K562 (cell line): Measurements from ENCODE around the gene PPDPF. TPM values are rescaled to one million over a fixed set of nuclear protein-coding genes. Genes with fewer than 3 reads are reported as not detected.

ENCODE experiments used
- ATAC-seq: fragments of 200-7000 bp; cut with Tn5 transposase; 3 replicates; pipeline ENCODE4 v1.9.1; 2020; ENCODE audit warnings: moderate library complexity
- BruUV-seq: library from RNA; stranded (reverse); fragments of 400-500 nt; replicated peaks from 2 replicates; lab custom pipeline; 2021; lab: Mats Ljungman, UMichigan
- CTCF ChIA-PET: fragments of 300-600 bp; formaldehyde crosslinking; extraction: SDS; loops from one replicate; lab custom pipeline; 2021; ENCODE audit warnings: low intra/inter-chr PET ratio; lab: Yijun Ruan, JAX
- POLR2A ChIA-PET: fragments of 300-600, 350-650 bp; sonication (Branson Sonifier 250); formaldehyde crosslinking; extraction: SDS; loops from one replicate; lab custom pipeline; 2021; ENCODE audit warnings: antibody characterized with exemption, inconsistent platforms; lab: Yijun Ruan, JAX
- DNase-seq, 4 experiments: peaks; one replicate each; pipeline versions ENCODE4 v3.0.0 to v3.0.0-alpha.2; 2011 to 2018; ENCODE audit warnings: low spot score in 3 of 4, mixed read lengths in 3 of 4; ENCODE audit errors: extremely low read depth in 1 of 4
- FAIRE-seq: peaks from 2 replicates; lab custom pipeline; 2011; peaks lifted over from hg19 to GRCh38; lab: Jason Lieb, UNC
- H2AFZ ChIP-seq: 2 replicates; pipeline ENCODE4 v1.6.0; 2011; ENCODE audit warnings: low read depth, low read length, control low read depth, inconsistent platforms
- H3K27ac ChIP-seq: fragments of 200-600 bp; 3 replicates; pipeline ENCODE4 v1.8.0; 2011; ENCODE audit warnings: low read depth, mild to moderate bottlenecking, control low read depth, inconsistent platforms, low read length, moderate library complexity, mixed read lengths; ENCODE audit errors: extremely low read depth
- H3K27me3 ChIP-seq, 2 experiments: fragments of 300-600 bp in 1 of 2; 2 replicates in 1 of 2; 3 replicates in 1 of 2; pipeline versions ENCODE4 v1.6.0 to v1.8.0; 2011; ENCODE audit warnings: inconsistent platforms in 2 of 2, low read length in 2 of 2, mild to moderate bottlenecking in 1 of 2, mixed read lengths in 1 of 2, moderate library complexity in 1 of 2; ENCODE audit not compliant: control insufficient read depth in 2 of 2, insufficient read depth in 2 of 2
- H3K36me3 ChIP-seq: fragments of 300-600 bp; 3 replicates; pipeline ENCODE4 v1.8.0; 2011; ENCODE audit warnings: mild to moderate bottlenecking, low read length, inconsistent platforms; ENCODE audit not compliant: control insufficient read depth, insufficient read depth
- H3K4me1 ChIP-seq, 2 experiments: fragments of 200-600 bp in 1 of 2; replicated peaks in 1 of 2; 2 replicates in 1 of 2; 3 replicates in 1 of 2; pipeline versions ENCODE4 v1.5.1 to v1.8.0; 2011; ENCODE audit warnings: inconsistent platforms in 2 of 2, low read length in 2 of 2, mild to moderate bottlenecking in 1 of 2, mixed read lengths in 1 of 2, moderate library complexity in 1 of 2; ENCODE audit not compliant: control insufficient read depth in 2 of 2, insufficient read depth in 2 of 2
- H3K4me2 ChIP-seq: 2 replicates; pipeline ENCODE4 v1.6.1; 2011; ENCODE audit warnings: low read length, control low read depth, inconsistent platforms, mixed read lengths; ENCODE audit not compliant: insufficient read depth
- H3K4me3 ChIP-seq: fragments of 200-600 bp; sonication (generic), shearing (Covaris generic); 2 replicates; pipeline ENCODE4 v1.5.1; 2016; ENCODE audit warnings: control low read depth, inconsistent platforms
- H3K79me2 ChIP-seq: fragments of 200-600 bp; 3 replicates; pipeline ENCODE4 v1.8.0; 2011; ENCODE audit warnings: low read length, inconsistent platforms; ENCODE audit not compliant: control insufficient read depth, insufficient read depth
- H3K9ac ChIP-seq, 2 experiments: 2 replicates each; pipeline versions ENCODE4 v1.6.0 to v1.6.1; 2011; ENCODE audit warnings: low read depth in 2 of 2, low read length in 2 of 2, control low read depth in 1 of 2, inconsistent platforms in 1 of 2, mild to moderate bottlenecking in 1 of 2, mixed read lengths in 1 of 2; ENCODE audit not compliant: insufficient read depth in 1 of 2
- H3K9me1 ChIP-seq: one replicate; pipeline ENCODE4 v1.6.0; 2011; ENCODE audit warnings: inconsistent platforms, mild to moderate bottlenecking, low read length, moderate library complexity; ENCODE audit not compliant: control insufficient read depth, insufficient read depth
- H3K9me3 ChIP-seq: replicated peaks from 2 replicates; pipeline ENCODE4 v1.5.1; 2011; ENCODE audit warnings: low read depth, low read length, inconsistent platforms; ENCODE audit not compliant: control insufficient read depth, insufficient read depth
- H4K20me1 ChIP-seq: replicated peaks from 2 replicates; pipeline ENCODE4 v1.6.1; 2011; ENCODE audit warnings: low read length, inconsistent platforms, mixed read lengths; ENCODE audit not compliant: control insufficient read depth, insufficient read depth
- BRF1 ChIP-seq: IDR thresholded peaks from 3 replicates; pipeline ENCODE4 v1.6.1; 2011; ENCODE audit warnings: borderline replicate concordance, mild to moderate bottlenecking; ENCODE audit not compliant: insufficient read length; ENCODE audit errors: extremely low read depth
- CCAR2 ChIP-seq: fragments of 200-400 bp; formaldehyde crosslinking; IDR thresholded peaks from 2 replicates; pipeline ENCODE4 v1.6.1; 2017; ENCODE audit warnings: mild to moderate bottlenecking, low read depth, low read length
- CHD4 ChIP-seq: fragments of 200-600 bp; sonication (generic); IDR thresholded peaks from 3 replicates; pipeline ENCODE4 v1.6.1; 2012; ENCODE audit warnings: low read depth, mild to moderate bottlenecking, mixed read lengths, low read length, inconsistent platforms; ENCODE audit not compliant: insufficient read depth, insufficient replicate concordance, poor library complexity, severe bottlenecking
- CUX1 ChIP-seq: fragments of 200-800 bp; sonication (Bioruptor generic); IDR thresholded peaks from 2 replicates; pipeline ENCODE4 v1.6.1; 2016; ENCODE audit warnings: missing genetic modification characterization, missing compliant biosample characterization
- ETV1 ChIP-seq: fragments of 450-650 bp; conservative IDR thresholded peaks from 2 replicates; pipeline ENCODE4 v1.6.1; 2016; ENCODE audit warnings: missing genetic modification characterization, control low read depth, low read depth, missing compliant biosample characterization
- EZH2 ChIP-seq: IDR thresholded peaks from 2 replicates; pipeline ENCODE4 v1.6.1; 2012; ENCODE audit warnings: low read depth, mild to moderate bottlenecking, inconsistent platforms, low read length, borderline replicate concordance
- HEY1 ChIP-seq: fragments of 250-450 bp; sonication (Bioruptor Pico); IDR thresholded peaks from 2 replicates; pipeline ENCODE4 v1.5.0; 2020; ENCODE audit warnings: mild to moderate bottlenecking, moderate library complexity, borderline replicate concordance
- HIVEP1 ChIP-seq: fragments of 250-450 bp; sonication (Bioruptor Pico); IDR thresholded peaks from 2 replicates; pipeline ENCODE4 v1.4.0; 2020; ENCODE audit warnings: mild to moderate bottlenecking
- KLF10 ChIP-seq: fragments of 250-450 bp; sonication (Bioruptor Pico); IDR thresholded peaks from 2 replicates; pipeline ENCODE4 v1.6.1; 2021; ENCODE audit warnings: matching md5 sums
- ZNF224 ChIP-seq: sonication (generic); formaldehyde crosslinking; IDR thresholded peaks from 2 replicates; pipeline ENCODE4 v1.8.0; 2022; ENCODE audit warnings: mild to moderate bottlenecking, missing genetic modification reagents
- ZNF41 ChIP-seq: fragments of 250-450 bp; sonication (Bioruptor Pico); conservative IDR thresholded peaks from 2 replicates; pipeline ENCODE4 v1.4.0; 2020; ENCODE audit warnings: mild to moderate bottlenecking
- ZNF57 ChIP-seq: fragments of 450-650 bp; formaldehyde crosslinking; IDR thresholded peaks from 2 replicates; pipeline ENCODE4 v1.4.0; 2020; ENCODE audit warnings: mild to moderate bottlenecking, moderate library complexity
- WGBS: fragments of 100-300 bp; shearing (Covaris generic); methylation state at CpG from one replicate; pipeline ENCODE4 v1.1.6; 2016; ENCODE audit warnings: low coverage, mixed read lengths; ENCODE audit not compliant: insufficient coverage; ENCODE audit errors: missing lambda C conversion rate; 5-methylcytosine and 5-hydroxymethylcytosine counted together
- in situ Hi-C: fragments of 300-500 bp; cut with MboI; formaldehyde crosslinking; loops from 4 replicates; pipeline ENCODE4 v1.15.0; 2018; ENCODE audit warnings: inconsistent platforms, mixed read lengths
- intact Hi-C: fragments of 100-400 bp; cut with micrococcal nuclease; formaldehyde crosslinking; loops from 2 replicates; pipeline ENCODE4 v1.14.2; 2022
- polyA plus RNA-seq, 8 experiments: library from polyadenylated mRNA; depleted of rRNA in 4 of 8; stranded (reverse) in 5 of 8; unstranded in 3 of 8; fragments of >200 nt; fragmentation: Nextera tagmentation in 2 of 8; fragmentation: Illumina TruSeq in 1 of 8; extraction: Ambion mirVana in 2 of 8; extraction: Trizol in 1 of 8; gene quantifications; 2 replicates each; pipeline versions ENCODE4 v1.2.1 to v1.2.3, GENCODE V29; 2011 to 2014; ENCODE audit warnings: inconsistent platforms in 1 of 8, missing spikeins in 1 of 8
- total RNA-seq, 7 experiments: library from RNA; depleted of rRNA in 6 of 7; stranded (reverse); fragments of >200 nt in 6 of 7; fragmentation: Illumina TruSeq in 2 of 7; extraction: Trizol in 2 of 7; gene quantifications; 2 replicates each; pipeline versions ENCODE4 v1.2.1 to v1.2.3, GENCODE V29; 2011 to 2021; ENCODE audit warnings: low replicate concordance in 1 of 7
- TF ChIP-seq, protein P1 (sequence below): fragments of 250-450 bp; sonication (Bioruptor Pico); IDR thresholded peaks from 2 replicates; pipeline ENCODE4 v1.5.0; 2020; ENCODE audit warnings: mild to moderate bottlenecking, borderline replicate concordance
- TF ChIP-seq, protein P2 (sequence below): IDR thresholded peaks from 2 replicates; pipeline ENCODE4 v1.6.1; 2016; ENCODE audit warnings: missing genetic modification characterization, missing compliant biosample characterization

PPDPF gene
- total and polyA plus RNA-seq, 9 of the 15 experiments (the other 6 are each of a cell fraction or from before 2014, with no cell fraction given): 0.77 to 233 (median 10.5) TPM

GRCh38 chr20:63505281-63505680 lies 15.3 kb upstream of the PPDPF start:
- POLR2A ChIA-PET: interaction anchor here (0.6 to 1.3 kb wide), 3 partner anchors 11 to 18 kb away, joined by 3 to 4 read pairs (median 4); partner anchors contain the start of gene PPDPF
- no TSS peak for BruUV-seq
- CTCF ChIA-PET: no interaction called here
- TF ChIP-seq, protein P1, sequence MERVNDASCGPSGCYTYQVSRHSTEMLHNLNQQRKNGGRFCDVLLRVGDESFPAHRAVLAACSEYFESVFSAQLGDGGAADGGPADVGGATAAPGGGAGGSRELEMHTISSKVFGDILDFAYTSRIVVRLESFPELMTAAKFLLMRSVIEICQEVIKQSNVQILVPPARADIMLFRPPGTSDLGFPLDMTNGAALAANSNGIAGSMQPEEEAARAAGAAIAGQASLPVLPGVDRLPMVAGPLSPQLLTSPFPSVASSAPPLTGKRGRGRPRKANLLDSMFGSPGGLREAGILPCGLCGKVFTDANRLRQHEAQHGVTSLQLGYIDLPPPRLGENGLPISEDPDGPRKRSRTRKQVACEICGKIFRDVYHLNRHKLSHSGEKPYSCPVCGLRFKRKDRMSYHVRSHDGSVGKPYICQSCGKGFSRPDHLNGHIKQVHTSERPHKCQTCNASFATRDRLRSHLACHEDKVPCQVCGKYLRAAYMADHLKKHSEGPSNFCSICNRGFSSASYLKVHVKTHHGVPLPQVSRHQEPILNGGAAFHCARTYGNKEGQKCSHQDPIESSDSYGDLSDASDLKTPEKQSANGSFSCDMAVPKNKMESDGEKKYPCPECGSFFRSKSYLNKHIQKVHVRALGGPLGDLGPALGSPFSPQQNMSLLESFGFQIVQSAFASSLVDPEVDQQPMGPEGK (CRISPR knock-in tag): no peak
- TF ChIP-seq ZNF41 (no peak), HEY1 (CRISPR knock-in tag) (no peak), ZNF224 (no peak), CUX1 (CRISPR knock-in tag) (no peak), CHD4 (no peak), ETV1 (tag) (no peak), BRF1 (no peak), HIVEP1 (CRISPR knock-in tag) (no peak), KLF10 (CRISPR knock-in tag) (no peak), CCAR2 (no peak), EZH2 (no peak), ZNF57 (CRISPR knock-in tag) (no peak)
- TF ChIP-seq, protein P2, sequence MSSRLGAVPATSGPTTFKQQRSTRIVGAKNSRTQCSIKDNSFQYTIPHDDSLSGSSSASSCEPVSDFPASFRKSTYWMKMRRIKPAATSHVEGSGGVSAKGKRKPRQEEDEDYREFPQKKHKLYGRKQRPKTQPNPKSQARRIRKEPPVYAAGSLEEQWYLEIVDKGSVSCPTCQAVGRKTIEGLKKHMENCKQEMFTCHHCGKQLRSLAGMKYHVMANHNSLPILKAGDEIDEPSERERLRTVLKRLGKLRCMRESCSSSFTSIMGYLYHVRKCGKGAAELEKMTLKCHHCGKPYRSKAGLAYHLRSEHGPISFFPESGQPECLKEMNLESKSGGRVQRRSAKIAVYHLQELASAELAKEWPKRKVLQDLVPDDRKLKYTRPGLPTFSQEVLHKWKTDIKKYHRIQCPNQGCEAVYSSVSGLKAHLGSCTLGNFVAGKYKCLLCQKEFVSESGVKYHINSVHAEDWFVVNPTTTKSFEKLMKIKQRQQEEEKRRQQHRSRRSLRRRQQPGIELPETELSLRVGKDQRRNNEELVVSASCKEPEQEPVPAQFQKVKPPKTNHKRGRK (tag): no peak

More at GRCh38 chr20:63505281-63505680, 15.3 kb upstream of the PPDPF start:
- DNase-seq (no peak), FAIRE-seq (peak; percentile 11), ATAC-seq (no peak)
- no peaks in the 10 kb centered on the region for H4K20me1 ChIP-seq
- H3K27me3 ChIP-seq: peaks cover 18 to 36% of the 10 kb centered on the region in 2 experiments
- H3K36me3 ChIP-seq: no peaks in the 10 kb centered on the region
- intact Hi-C loops (no loop called here), in situ Hi-C loops (no loop called here)
- peaks cover 6% of the 10 kb centered on the region for H3K9me3 ChIP-seq
- H2AFZ ChIP-seq: no peak overlapping the region
- no peaks in the 10 kb centered on the region for H3K9me1 ChIP-seq
- H3K27ac ChIP-seq: no peak overlapping the region
- no peak overlapping the region for H3K4me3 ChIP-seq
- no peaks in the 10 kb centered on the region for H3K79me2 ChIP-seq
- H3K4me1 ChIP-seq: peaks cover 0 to 42% of the 10 kb centered on the region in 2 experiments; a peak in 4 of 5 replicates
- 6% methylated on average over 8 of the region's 8 CpGs for WGBS
- no peak overlapping the region for H3K4me2 ChIP-seq
- no peak overlapping the region for H3K9ac ChIP-seq
